Forelimb muscle (tissue), 1 donor: Measurements from ENCODE around the gene PJA1. TPM values are rescaled to one million over a fixed set of nuclear protein-coding genes. Genes with fewer than 3 reads are reported as not detected.

Source experiments
- DNase-seq: peaks from one replicate; pipeline ENCODE4 v3.0.0-alpha.2; 2013; ENCODE audit warnings: low read depth
- polyA plus RNA-seq: library from polyadenylated mRNA; unstranded; fragments of 120-200 nt; gene quantifications from one replicate; pipeline ENCODE4 v1.2.1, GENCODE V29; 2013; ENCODE audit not compliant: insufficient read length

Gene PJA1
- polyA plus RNA-seq, 1 donor: 92.2 TPM

- no peak for DNase-seq
These were observed 51.5 kb downstream of the PJA1 start for GRCh38 chrX:69113723-69114122.
